Activated naive CD4-positive, alpha-beta T cell (primary cell): Measurements from ENCODE around the gene RAB3C.

Experiments
- DNase-seq, 4 experiments: peaks; one replicate each; lab custom pipeline; 2025; lab: John Stamatoyannopoulos, UW

RAB3C gene

DNA sequence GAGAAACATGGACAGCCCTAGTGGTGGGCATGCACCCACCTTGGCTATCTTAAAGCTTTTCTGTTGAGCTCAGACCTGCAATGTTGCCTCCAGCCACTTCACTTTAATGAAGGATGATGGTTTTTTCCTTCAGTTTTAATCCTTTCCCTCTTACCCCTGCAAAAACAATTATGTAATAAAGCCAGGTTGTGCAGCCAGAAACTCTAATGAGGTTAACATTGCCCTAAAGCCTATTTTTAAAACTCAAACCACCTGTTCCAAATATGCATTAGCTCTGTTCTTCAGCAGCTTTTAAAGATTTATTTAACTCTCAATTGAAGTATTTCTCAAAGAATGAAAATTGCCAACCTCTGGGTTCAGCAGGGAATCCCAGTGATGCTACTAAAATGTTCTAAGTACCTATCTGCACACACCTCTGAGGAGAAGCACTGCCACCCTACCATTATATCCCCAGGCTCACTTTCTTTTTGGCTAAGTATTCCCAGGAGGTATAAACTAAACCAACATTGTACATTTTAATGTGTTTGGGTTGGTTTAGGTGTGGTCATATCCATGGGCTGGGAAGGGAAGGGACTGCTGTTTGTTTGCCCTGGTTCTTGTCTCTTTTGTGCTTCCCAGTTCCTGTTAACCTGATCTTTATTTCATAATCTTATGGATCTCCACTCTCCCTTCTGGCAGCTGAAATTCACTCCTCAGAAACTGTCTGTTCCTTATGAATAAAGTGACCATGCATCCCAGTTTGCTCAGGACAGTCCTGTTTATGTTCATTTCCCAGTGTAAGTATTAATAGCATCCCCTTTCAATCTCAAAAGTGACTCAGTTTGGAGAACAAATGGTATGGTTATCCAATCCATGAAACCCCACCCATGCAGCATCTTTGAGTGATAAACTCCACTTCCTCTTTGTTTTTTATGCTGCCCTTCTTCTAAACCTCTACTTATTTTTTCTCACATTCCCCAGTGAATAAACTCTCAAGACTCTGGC, 251.7 kb downstream of the RAB3C start:
- no peak for DNase-seq

DNA sequence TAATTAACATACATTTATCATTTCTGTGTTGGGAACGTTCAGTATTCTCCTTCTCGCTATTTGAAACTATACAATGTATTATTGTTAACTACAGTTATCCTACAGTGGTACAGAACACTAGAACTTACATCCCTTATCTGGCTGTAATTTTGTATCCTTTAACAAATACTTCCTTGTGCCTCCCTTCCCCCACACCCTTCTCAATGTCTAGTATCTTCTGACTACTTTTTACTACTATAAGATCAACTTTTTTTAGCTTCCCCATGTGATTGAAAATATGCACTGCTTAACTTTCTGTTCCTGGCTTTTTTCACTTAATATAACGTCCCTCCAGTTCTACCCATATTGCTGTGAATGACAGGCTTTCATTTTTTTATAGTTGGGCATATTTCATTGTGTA, 253.5 kb downstream of the RAB3C start:
- DNase-seq = no peak

DNA sequence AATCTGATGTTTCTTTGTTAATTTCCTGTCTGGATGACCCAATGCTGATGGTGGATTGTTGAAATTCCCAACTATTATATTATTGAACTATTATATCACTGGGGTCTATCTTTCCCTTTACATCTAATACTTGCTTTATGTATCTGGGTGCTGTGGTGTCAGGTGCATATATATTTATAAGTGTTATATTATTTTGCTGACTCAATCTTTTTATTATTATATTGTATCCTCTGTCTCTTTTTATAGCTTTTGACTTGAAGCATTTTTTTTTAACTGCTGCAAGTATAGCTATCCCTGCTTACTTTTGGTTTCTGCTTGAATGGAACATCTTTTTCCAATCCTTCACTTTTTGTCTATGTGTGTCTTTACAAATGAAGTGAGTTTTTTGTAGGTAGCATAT, 255.9 kb downstream of the RAB3C start:
- no peak for DNase-seq

DNA sequence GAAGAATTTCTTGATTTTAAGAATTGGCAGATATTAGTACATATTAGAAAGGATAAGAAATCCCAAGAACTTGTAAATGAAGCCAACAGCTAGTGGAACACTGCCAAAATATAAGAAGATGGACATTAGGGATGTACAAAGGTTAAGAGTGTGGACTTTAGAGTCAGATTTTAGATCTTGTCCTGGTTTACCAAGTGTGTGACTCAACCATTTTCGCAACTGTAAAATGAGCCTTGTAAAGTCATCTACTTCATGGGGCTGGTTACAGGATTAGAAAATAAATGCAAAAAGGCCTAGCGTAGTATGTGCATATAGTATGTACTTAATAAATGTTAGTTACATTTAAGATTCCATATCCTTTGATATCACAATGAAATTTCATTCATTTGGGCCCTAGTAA, 260.0 kb downstream of the RAB3C start:
- no peak for DNase-seq

DNA sequence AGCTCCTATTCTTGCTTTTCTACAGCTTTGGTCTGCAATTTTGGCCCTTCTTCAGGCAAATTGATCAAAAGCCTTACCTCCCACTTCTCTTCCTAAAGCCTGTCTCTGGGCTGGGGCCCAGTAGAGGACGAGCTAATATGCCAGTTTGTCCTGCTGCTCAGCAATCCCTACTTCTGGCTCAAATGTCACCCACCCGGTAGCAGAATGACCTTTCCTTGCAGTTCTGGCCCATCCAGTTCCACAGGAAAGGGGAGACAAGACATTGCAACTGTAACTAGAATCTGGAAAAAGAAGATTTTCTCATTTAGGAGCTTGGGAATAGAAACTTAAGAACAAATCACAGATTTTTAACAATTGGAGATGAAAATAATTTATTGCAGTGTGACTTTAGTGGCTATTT, 261.5 kb downstream of the RAB3C start:
- DNase-seq = no peak

DNA sequence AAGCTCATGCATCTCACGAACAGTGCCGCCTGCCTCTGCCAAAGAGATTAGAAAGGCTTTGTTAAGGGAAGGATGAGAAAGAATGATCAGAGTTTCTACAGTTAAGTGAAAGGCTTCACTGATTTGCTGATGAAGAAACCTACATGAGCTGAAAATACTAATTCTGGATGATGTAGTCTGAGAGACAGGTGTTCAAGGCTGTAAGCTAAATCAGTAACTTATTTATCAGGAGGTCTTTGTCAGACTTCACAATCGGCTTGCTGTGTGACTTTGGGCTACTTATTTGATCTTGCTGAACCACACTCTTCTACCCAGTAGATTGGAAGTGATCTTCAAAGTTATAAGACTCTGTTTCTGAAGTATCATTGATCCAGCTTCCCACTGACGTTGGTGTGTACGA, 264.2 kb downstream of the RAB3C start:
- no peak for DNase-seq

DNA sequence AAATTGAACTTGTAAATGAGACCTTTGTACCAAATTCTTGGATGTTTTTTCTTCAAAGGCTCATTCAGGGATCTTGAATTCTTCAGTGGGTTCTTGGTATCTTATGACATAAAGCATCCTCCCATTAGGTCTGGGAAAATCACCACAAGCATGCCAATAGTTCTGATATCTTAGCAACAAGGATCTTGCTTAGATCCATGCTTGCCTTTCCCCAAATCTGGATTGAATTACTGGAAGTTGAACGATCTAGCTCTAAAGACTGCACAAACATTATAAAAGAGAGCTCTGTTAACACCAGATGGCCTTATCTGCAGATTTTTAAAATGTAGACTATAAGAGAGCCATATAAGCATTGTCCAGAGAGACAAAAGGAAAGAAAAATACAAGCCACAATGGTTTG, 266.3 kb downstream of the RAB3C start:
- no peak for DNase-seq

DNA sequence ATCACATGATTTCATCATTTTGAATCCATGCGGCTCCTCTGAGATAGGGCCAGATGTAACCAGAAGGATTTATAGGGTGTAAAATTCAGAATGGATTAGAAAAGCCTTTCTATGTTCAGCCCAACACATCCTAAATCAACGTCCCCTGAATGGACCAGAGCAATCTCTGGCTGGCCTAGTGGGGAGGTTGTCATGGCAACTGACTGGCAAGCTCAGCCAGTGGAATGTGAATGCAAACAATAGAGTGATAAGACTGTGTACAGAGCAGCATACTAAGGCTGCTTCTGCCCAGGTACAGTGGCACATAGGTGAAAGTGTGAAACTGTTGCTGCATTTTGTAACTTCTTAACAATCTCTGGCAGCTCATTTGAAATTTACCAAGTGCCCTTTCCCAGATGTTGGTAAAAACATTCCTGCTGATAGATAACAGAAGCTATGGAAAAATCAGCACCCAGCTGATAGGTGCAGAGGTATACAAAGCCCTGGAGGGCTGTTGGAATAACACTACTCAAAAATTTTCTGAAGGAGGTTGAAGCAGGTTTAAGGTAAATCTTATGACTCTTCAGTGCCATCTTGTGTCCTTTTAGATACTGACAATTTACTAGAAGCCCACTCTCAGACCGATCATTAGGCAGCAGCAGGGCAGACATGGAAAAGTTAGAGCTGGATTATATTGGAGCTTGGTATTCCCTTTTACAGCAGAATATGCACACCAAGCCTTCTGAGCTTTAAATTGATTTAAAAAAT, 267.2 kb downstream of the RAB3C start:
- no peak for DNase-seq

DNA sequence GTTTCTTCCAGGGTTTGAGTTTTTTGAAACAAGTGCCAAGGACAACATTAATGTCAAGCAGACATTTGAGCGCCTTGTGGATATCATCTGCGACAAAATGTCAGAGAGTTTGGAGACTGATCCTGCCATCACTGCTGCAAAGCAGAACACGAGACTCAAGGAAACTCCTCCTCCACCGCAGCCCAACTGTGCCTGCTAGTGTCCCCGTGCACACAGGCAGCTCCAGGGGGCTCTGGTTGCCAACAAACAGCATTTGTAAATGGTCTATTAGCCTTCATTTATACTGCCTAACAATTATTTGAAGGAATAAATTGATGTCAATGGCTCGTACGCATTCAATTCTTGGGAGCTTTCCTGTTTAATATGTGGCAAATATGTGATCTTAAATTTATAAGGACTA, 268.3 kb downstream of the RAB3C start:
- no peak for DNase-seq

DNA sequence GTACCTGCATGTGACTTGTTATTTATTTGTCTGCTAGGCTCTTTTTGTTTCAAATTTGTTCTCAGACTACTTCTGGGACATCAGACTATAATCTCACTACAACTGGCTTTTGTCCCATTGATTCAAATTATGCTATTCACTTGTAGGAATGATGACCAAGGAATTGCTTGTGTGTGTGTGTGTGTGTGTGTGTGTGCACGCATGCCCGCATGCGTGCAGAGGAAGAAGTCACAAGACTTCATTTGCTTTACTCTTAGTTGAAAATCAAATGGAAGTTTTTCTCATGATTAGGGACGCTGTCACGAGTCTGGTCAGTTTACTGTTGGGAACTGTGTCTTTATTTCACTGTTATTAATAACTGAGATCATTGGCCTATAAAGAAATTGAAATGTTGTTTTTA, 268.7 kb downstream of the RAB3C start:
- no peak for DNase-seq

DNA sequence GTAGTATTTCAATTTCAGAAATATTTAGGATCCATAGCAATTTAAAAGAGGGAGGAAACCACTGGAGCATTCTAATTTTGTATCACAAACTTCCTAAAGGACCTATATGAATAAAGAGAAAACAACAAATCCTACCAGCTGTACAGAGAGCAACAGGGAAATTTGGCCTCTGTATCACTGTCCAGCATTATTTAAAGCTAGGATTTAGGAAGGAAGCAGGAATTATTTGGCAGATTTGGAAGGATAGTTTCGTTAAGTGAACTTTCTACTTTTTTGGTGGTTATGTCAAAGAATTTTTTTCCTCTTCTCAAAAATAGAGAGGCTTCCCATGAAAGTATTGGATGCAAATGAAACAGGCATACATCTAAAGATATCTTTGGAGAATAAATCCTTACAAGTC, 269.7 kb downstream of the RAB3C start:
- no peak for DNase-seq

DNA sequence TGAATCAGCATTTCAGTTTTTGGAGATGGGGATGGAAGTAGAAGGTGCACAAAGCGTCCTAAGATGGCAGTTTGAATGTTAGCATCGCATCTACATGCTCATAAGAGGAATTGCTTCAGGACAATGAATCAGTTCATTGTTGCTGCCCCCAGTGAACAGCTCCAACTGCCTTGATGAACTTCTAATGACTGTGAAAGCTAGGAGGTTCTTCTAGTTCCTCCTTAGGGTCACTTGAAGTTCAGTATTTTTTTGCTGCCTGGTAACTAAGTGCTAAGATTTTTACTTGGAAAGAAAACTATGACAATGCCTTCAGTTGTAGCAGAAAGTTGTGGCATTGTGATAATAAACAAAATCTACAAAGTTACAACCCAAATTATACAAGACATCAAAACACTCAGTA, 271.6 kb downstream of the RAB3C start:
- no peak for DNase-seq

DNA sequence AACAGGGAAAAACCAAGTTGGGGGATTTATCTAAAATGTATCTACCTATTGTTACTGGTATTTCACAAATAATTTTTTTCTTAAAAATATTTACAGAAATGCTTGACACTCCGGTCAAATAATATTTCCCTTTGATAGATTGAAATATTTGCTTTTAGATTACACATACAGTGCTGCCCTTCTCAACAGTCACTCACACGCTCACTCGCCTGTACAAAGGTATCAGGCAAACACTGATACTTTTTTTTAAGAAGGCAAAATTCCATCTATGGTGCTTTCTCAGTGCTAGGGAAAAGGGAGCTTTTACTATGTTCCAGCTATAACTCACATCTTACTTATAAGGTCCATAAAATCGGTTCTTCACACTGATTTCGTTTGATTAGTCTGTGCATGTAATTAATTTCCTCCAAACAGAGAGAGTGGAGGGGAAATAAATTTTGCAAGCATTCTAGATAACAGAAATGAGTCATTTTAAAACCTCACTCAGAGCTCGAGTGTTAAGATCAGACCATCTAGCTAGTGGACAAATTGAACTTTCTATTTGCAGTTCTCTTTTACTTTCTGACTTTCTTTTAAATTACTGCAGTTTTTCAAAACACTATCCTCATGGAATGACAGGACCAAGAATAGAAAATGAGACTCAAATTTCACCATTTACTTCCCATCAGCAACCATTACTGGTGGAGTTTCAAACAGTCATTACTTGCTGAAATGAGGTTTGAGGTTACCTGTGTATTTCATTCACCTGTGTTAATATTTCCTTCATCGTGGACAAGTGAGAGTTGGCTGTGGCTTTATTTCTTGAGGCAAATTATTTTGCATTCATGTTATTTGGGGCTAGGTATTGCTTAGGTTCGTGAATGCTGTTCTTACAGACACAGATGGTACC, 273.2 kb downstream of the RAB3C start:
- DNase-seq = no peak

DNA sequence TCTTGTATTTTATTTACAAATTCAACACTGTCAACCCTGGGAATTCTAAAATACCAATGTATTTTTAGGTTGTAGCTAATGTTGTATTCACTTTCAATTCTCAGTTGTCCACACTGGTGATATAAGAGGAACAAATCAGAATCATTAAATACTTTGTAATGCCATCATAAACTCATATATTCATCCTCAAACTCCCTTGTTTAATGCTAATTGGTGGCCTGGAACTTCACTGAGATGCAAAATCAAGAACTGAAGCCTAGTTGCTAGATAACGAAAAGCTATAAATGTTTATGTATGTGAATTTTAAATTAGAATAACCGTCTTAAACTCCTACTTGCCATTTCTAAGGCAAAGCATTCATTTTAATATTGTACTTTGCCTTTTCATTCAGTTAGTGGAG, 274.7 kb downstream of the RAB3C start:
- DNase-seq = no peak

DNA sequence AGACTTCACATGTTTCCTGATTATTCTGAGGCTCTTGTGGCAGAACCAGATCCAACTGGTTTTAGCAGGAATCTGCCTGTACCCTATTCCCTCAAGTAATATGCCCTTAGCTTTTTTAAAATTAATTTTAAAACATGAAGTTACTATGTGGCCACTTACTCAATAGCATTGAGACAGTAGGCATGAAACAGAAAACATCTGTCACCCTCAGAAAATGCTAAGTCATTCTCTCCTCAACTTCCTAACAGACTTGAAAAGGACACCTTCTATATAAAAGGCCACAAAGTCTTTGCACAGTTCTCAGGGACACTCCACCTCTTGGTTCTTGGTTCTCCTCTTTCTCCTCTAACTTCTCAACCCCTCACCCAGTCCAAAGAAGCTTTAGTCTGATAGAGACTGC, 277.8 kb downstream of the RAB3C start:
- DNase-seq = no peak

DNA sequence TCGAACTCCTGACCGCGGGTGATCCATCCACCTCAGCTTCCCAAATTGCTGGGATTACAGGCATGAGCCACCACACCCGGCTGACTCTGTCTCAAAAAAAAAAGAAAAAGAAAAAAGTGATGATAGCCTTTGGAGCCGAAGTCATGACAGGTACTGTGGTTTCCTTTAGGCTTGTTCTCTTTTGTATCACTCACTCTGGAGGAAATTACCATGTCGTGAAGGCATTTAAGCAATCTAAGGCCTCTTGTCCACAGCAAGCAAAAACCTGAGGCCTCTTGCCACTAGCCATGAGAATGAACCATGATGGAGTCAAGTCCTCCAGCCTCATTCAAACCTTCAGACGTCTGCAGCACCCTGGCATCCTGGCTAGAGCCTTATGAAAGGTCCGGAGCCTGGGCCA, 286.1 kb downstream of the RAB3C start:
- no peak for DNase-seq

DNA sequence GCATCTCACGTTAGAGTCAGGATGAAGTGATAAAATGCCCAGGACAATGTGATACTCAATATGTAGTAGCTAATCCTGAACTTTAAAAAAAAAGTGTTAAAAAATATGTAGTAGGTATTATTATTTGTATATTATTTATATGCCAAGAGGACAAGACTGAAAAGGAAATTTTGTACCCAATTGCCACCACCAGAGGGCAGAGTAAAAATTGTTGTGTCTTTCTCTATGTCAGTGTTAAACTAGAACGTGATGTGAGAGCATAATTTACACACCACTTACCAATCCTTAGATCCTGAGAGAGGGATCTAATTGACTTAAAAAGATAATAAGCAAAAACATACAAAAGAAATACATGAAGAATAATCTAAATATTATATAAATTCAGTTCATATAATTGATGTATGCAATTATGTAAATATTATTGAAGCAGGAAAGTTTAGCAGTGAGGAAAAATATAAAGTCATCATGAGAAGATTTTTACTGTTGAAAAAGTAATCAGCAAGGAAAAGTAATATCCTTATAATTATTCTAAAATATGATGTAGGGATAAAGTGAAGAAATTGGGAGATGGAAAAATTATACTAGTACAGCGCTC, 288.9 kb downstream of the RAB3C start:
- DNase-seq = no peak

DNA sequence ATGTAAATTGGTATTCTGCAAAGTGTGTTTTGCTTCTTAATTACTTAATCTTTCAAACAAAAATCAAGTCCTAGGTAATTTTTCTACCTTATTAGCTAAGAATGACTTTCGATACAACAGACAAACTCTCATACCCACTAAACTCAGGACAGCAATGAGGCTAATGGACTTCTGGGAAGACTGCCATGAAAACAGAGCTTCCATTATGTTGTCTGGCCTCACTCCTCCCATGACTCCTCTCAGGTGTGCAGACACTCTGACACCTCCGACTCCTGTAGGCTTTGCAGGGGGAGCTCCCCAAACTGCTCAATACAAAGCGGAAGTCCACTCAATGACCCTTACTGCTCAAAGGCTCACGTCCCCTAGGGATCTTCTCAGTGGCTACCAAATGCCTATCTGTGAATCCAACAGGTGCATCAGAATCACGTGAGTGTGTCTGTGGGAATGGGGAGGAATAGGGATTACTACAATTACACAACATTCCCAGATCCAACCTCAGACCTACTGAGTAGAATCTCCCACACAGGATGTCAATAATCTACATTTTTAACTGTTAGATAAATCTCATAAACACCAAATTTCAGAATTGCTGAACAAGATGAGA, 289.9 kb downstream of the RAB3C start:
- DNase-seq = no peak

DNA sequence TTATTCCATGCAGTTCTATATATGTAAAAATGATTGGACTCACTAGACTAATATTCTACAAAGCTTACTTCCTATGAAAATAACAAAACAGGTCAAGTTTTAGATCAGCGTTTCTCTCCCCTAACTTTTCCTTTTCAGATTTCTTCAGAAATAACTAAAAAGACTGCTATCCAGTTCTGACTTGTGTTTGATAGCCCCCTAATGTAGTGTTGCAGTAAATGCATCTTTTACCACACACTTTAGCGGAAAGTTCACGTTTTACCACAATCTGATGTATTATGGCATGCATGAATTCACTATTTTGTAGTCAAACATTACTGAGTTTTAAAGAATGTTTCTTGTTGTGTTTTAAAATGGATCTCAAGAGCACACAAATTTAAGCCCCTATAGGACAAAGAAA, 292.7 kb downstream of the RAB3C start:
- no peak for DNase-seq

DNA sequence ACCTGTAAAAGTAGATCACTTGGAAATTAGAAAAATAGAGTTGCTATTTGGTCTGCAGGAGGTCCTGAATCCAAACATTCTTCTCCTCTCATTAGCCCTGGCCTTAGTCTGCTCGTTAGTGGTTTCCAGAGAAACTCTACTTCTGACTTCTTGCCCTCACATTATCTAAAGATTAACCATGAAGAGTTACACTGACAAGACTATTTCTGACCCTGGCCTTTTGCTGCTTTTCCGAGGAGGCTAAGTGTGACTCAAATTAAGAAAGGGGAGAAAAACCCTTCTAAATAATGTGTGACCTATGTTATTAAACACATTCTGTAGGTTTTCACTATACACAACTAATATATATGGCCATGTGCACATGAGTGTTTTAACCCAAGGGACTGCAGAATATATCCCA, 302.4 kb downstream of the RAB3C start:
- DNase-seq = no peak
